RWPE2 (cell line): ENCODE results near the gene UIMC1.

Experiments used
- ATAC-seq: fragments of 200-7000 bp; cut with Tn5 transposase; 3 replicates; pipeline ENCODE4 v1.9.1; 2021; ENCODE audit warnings: low read depth
- DNase-seq: peaks from one replicate; pipeline ENCODE4 v3.0.0-alpha.2; 2020; ENCODE audit warnings: low spot score
- H3K27ac ChIP-seq: fragments of 450-650 bp; 2 replicates; pipeline ENCODE4 v1.5.1; 2017; ENCODE audit warnings: mild to moderate bottlenecking; ENCODE audit not compliant: poor library complexity, severe bottlenecking
- H3K27me3 ChIP-seq: fragments of 250-450 bp; sonication (Bioruptor Pico); 2 replicates; pipeline ENCODE4 v1.5.1; 2021; ENCODE audit warnings: mild to moderate bottlenecking, moderate library complexity; ENCODE audit not compliant: insufficient read depth, poor library complexity, severe bottlenecking
- H3K36me3 ChIP-seq: fragments of 250-450 bp; sonication (Bioruptor Pico); 2 replicates; pipeline ENCODE4 v1.5.1; 2020; ENCODE audit warnings: low read depth, mild to moderate bottlenecking, moderate library complexity
- H3K4me1 ChIP-seq: fragments of 250-450 bp; sonication (Bioruptor Pico); 2 replicates; pipeline ENCODE4 v1.5.1; 2021; ENCODE audit warnings: mild to moderate bottlenecking, moderate library complexity; ENCODE audit not compliant: insufficient read depth, poor library complexity, severe bottlenecking
- H3K4me3 ChIP-seq: fragments of 250-450 bp; sonication (Bioruptor Pico); 2 replicates; pipeline ENCODE4 v1.5.1; 2021; ENCODE audit warnings: mild to moderate bottlenecking, moderate library complexity; ENCODE audit not compliant: severe bottlenecking
- H3K9me3 ChIP-seq: fragments of 250-450 bp; sonication (Bioruptor Pico); 2 replicates; pipeline ENCODE4 v1.5.1; 2021; ENCODE audit warnings: mild to moderate bottlenecking, moderate library complexity; ENCODE audit not compliant: severe bottlenecking
- CTCF ChIP-seq: fragments of 450-650 bp; IDR thresholded peaks from one replicate; pipeline ENCODE4 v1.5.1; 2017; ENCODE audit warnings: mild to moderate bottlenecking, moderate library complexity; ENCODE audit not compliant: poor library complexity, severe bottlenecking

Gene UIMC1

GRCh38 chr5:176904276-176904675 is 102.3 kb downstream of the UIMC1 start:
- TF ChIP-seq CTCF: no peak
- H3K4me1 ChIP-seq: no peaks in the 10 kb centered on the region
- no peak overlapping the region for H3K4me3 ChIP-seq
- H3K9me3 ChIP-seq: no peaks in the 10 kb centered on the region
- H3K36me3 ChIP-seq: peaks cover 64% of the 10 kb centered on the region
- no peak for ATAC-seq
- H3K27ac ChIP-seq: no peak overlapping the region
- DNase-seq: no peak
- H3K27me3 ChIP-seq: no peaks in the 10 kb centered on the region

GRCh38 chr5:176902911-176903664 is 103.5 kb downstream of the UIMC1 start:
- H3K27ac ChIP-seq: no peak overlapping the region
- no peaks in the 10 kb centered on the region for H3K4me1 ChIP-seq
- TF ChIP-seq CTCF: no peak
- peaks cover 52% of the 10 kb centered on the region for H3K36me3 ChIP-seq
- H3K27me3 ChIP-seq: no peaks in the 10 kb centered on the region
- no peaks in the 10 kb centered on the region for H3K9me3 ChIP-seq
- no peak overlapping the region for H3K4me3 ChIP-seq
- no peak for ATAC-seq
- no peak for DNase-seq

GRCh38 chr5:176902102-176902814 is 104.3 kb downstream of the UIMC1 start:
- no peak for DNase-seq
- Histone ChIP-seq H3K4me3 (no peak overlapping the region), H3K36me3 (peaks cover 43% of the 10 kb centered on the region), H3K4me1 (no peaks in the 10 kb centered on the region), H3K9me3 (no peaks in the 10 kb centered on the region), H3K27ac (no peak overlapping the region), H3K27me3 (no peaks in the 10 kb centered on the region)
- ATAC-seq: no peak
- TF ChIP-seq CTCF: no peak

GRCh38 chr5:176901260-176902101 is 105.1 kb downstream of the UIMC1 start:
- Histone ChIP-seq H3K27ac (no peak overlapping the region), H3K4me1 (no peaks in the 10 kb centered on the region), H3K4me3 (no peak overlapping the region), H3K36me3 (peaks cover 36% of the 10 kb centered on the region), H3K27me3 (no peaks in the 10 kb centered on the region), H3K9me3 (no peaks in the 10 kb centered on the region)
- TF ChIP-seq CTCF: no peak
- ATAC-seq (no peak), DNase-seq (no peak)
